GM18907 (cell line): ENCODE data around the gene PALD1.

Source experiments
- ATAC-seq: cut with Tn5 transposase; IDR thresholded peaks from one replicate; pipeline ENCODE4 v1.9.1; 2021; ENCODE audit warnings: mild to moderate bottlenecking, moderate library complexity; ENCODE audit not compliant: unreplicated experiment

PALD1 gene

GRCh38 chr10:70535001-70535400 is 56.4 kb downstream of the PALD1 start:
- no peak for ATAC-seq

DNA sequence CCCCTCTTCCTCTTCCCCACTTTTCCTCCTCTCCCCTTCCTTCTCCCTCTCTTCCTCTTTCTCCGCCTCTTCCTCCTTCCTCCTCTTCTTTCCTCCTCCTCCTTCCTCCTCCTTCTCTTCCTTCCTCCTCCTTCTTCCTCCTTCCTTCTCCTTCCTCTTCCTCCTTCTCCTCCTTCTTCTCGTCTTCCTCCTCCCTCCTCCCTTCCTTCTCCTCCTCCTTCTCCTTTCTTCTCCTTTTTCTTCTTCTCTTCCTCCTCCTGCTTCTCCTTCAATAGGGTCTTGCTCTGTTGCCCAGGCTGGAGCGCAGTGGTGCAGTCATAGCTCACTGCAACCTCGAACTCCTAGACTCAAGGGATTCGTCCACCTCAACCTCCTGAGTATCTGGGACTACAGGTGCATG is 56.9 kb downstream of the PALD1 start:
- ATAC-seq = no peak

DNA sequence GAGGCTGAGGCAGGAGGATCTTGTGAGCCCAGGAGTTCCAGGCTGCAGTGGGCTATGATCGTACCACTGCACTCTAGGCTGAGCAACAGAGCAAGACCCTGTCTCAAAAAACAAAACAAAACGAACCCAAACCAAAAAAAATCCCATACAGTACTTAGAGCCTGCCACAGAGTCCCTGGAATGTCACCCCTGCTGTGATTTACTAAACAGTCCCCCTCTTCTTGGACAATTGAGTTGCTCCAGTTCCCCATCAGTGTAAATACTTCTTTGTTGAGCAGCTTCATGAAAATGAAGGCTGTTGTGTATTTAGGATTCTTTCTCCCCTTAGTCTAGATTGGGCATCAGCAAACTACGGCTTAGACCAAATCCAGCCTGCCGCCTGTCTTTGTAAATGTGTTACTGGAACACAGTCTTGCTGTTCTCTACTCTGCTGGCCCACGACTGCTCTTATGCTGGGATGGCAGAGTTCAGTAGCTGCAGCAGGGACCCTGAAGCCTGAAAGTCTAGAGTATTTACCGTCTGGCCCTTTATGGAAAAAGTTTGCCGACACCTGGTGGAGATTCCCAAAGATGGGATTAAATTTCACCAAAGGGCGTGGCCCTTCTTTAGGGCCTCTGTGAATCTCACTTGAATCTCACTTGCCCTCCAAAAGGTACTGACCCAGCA is 57.8 kb downstream of the PALD1 start:
- no peak for ATAC-seq

- ATAC-seq = no peak
Measured at GRCh38 chr10:70537398-70538194, 59.0 kb downstream of the PALD1 start.

DNA sequence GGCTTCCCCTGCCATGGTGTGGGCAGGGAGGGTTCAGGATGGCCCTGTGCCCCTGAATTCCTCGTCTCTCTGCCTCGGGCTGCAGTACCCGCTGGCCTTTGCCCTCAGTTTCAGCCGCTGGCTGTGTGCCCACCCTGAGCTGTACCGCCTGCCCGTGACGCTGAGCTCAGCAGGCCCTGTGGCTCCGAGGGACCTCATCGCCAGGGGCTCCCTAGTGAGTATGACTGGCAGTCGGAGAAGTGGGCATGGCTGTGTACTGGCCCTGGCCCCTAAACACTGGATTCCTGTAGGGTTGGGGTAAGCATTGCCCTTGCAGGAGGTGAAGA is 59.6 kb downstream of the PALD1 start:
- no peak for ATAC-seq

- ATAC-seq = no peak
Measured at GRCh38 chr10:70538731-70539338, 60.3 kb downstream of the PALD1 start.

- no peak for ATAC-seq
Measured at GRCh38 chr10:70539471-70539870, 60.9 kb downstream of the PALD1 start.

DNA sequence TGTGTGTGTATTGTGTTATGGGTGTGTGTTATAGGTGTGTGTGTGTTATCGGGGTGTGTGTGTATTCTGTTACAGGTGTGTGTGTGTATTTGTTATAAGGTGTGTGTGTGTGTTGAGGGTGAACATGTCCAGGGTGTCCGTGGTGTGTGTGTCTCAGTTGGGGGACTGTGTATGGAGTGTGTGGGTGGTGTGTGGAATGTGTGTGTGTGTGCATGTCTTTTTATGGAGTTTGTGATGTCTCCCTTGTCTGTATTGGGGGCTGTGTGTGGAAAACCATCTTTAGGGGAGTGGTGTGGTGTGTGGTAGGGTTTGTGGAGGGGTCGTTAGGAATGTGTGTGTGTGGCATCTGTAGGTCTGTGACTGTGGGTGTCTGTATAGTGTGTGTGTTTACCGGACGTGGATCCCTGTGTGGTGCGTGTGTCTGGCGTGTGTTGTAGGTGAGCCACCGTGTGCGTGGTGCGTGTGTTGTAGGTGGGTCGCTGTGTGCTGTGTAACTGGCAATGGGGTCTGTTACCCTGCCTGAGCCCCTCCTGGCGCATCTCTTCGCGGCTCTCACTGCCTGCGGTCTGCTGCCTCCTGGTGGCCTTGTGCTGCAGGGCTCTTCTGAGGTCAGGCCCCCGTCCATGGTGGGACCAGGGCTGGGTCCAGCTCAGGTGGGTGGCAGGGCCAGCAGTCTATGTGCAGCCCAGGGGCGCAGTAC is 61.7 kb downstream of the PALD1 start:
- no peak for ATAC-seq

DNA sequence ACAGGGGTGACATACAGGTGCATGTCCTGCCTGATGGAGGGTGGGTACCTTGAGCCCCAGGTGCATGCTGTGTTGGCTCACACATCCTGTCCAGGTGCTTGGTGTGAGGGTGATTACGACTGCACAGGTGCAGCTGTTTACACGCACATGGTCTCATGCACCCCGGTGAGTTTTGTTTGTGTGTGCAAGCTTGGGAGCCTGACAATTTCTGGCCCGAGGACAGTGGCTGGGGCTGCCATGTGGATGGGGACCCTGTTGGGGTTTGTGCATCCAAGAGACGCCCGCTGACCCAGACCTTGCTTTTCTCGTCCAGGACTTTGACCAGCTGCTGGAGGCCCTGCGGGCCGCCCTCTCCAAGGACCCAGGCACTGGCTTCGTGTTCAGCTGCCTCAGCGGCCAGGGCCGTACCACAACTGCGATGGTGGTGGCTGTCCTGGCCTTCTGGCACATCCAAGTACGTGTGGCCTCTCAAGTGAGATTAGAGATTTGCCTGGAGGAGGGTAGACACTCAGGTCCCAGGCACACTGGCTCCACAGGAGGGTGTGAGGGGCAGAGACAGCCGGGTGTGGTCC is 62.3 kb downstream of the PALD1 start:
- no peak for ATAC-seq

GRCh38 chr10:70541736-70542564 is 63.4 kb downstream of the PALD1 start:
- no peak for ATAC-seq

DNA sequence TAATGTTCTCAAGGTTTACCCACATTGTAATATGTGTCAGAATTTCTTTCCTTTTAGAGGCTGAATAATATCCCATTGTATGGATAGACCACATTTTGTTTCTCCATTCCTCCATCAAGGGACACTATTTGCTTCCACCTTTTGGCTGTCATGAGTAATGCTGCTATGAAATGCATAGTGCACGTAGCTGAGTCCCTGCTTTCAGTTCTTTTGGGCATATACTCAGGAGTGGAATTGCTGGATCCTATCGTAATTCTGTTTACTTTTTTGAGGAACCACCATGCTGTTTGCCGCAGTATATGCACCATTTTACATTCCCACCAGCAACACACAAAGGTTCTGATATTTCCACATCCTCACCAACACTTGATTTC is 64.0 kb downstream of the PALD1 start:
- no peak for ATAC-seq

GRCh38 chr10:70543911-70544310 is 65.3 kb downstream of the PALD1 start:
- no peak for ATAC-seq

GRCh38 chr10:70544431-70545340 is 66.1 kb downstream of the PALD1 start:
- ATAC-seq = no peak

DNA sequence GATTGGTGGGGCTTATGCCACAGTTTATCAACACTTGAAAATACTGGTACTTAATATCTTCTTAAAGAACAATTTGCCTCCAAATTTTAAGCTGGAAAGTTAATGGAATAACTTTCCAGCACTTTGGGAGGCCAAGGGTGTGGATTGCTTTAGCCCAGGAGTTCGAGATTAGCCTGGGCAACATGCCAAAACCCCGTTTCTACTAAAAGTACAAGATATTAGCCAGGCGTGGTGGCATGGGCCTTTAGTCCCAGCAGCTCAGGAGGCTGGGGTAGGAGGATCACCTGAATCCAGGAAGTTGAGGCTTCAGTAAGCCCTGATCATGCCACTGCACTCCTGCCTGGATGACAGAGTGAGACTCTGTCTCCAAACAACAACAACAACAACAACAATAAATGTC is 68.0 kb downstream of the PALD1 start:
- ATAC-seq = no peak

DNA sequence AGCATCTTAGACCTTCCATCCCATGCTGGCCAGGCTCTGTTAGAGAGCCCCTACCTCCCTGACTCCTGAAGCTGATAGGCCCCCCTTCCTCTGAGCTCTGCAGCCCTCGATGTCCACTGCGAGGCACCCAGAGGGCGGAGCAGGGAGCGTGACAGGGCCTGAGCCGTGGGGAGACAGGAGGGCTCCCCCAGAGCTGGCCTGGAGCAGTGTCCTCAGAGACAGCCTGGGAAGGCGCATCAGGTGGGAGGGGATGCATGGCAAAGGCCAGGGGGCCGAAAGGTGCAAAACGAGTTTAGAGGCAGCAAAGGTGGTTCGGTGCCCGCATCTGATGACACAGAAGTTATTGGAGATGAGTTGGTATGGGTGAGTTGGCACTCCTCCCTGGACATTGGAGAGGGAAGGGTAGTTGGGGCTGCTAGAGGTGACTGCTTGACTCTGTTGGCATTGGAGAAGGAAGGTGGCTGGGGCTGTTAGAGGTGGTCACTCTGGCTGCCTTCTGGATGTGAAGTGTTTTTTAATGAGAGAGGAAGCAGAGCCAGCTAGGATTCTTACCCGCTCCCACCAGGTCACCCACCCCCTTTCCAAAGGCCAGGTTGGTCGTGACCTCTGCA is 70.9 kb downstream of the PALD1 start:
- no peak for ATAC-seq

DNA sequence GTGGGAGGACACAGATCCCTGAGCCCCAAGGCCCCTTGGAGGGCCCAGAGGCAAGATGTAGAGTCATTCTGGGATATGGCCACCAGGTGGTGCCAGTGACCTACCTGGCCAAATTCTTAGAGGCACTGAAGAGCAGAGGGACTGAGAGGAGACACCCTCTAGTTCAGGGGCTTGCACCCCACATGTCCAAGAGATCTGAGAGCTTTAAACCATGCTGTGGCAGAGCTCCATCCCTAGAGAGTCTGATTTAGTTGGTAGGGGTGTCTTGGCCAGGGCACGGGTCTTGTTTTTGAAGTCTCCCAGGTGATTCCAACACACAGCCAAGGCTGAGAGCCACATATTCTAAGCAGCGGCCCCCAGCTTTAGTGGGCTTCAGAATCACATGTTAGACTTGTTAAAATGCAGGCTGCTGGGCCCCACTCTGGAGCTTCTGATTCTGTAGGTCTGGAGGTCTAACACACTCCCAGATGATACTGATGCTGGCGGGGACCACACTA is 71.4 kb downstream of the PALD1 start:
- no peak for ATAC-seq

DNA sequence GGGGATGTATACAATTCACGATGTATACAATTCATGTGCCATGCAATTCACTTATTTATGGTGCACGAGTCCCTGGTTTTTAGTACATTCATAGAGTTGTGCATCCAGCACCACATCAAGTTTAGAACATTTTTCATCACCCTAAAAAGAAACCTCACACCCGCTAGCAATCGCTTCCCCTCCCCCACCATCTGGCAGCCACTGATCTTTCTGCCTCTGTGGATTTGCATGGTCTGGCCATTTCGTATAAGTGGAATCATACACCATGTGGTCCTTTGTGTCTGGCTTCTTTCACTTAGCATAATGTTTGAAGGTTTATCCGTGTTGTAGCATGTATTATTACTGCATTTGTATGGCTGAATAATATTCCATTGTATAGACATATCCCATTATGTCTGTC is 71.9 kb downstream of the PALD1 start:
- no peak for ATAC-seq

GRCh38 chr10:70551466-70551865 is 72.9 kb downstream of the PALD1 start:
- no peak for ATAC-seq

GRCh38 chr10:70551971-70552422 is 73.4 kb downstream of the PALD1 start:
- no peak for ATAC-seq
